Uterus (tissue), 4 donors: ENCODE measurements around the gene DNAJC18. TPM values are rescaled to one million over a fixed set of nuclear protein-coding genes. Genes with fewer than 3 reads are reported as not detected.
"Not testable (repeated sequence)": the region's sequence is repeated elsewhere in the genome, so short reads cannot be mapped to it uniquely, and the experiment has no call there.

Source experiments
- DNase-seq, 2 donors: peaks; one replicate each; pipeline ENCODE4 v3.0.0-alpha.2; 2019 to 2020
- H3K27ac ChIP-seq, 2 donors: fragments of 200-600 bp; sonication (generic); 1 replicate in 1 of 2; 2 replicates in 1 of 2; pipeline ENCODE4 v1.5.1; 2016 to 2018
- H3K27me3 ChIP-seq, 2 donors: fragments of 200-600 bp; sonication (generic); one replicate each; pipeline ENCODE4 v1.5.1; 2018 to 2019; ENCODE audit warnings: control low read depth in 1 of 2
- H3K36me3 ChIP-seq, 2 donors: fragments of 200-600 bp; sonication (generic); one replicate each; pipeline ENCODE4 v1.5.1; 2019; ENCODE audit warnings: control low read depth in 1 of 2
- H3K4me1 ChIP-seq, 2 donors: fragments of 200-600 bp; sonication (generic); one replicate each; pipeline ENCODE4 v1.5.1; 2018 to 2019; ENCODE audit warnings: control low read depth in 1 of 2
- H3K4me3 ChIP-seq, 2 donors: fragments of 200-600 bp; sonication (generic); 1 replicate in 1 of 2; 2 replicates in 1 of 2; pipeline ENCODE4 v1.5.1; 2018 to 2019; ENCODE audit warnings: mild to moderate bottlenecking in 1 of 2
- H3K9me3 ChIP-seq, 2 donors: fragments of 200-600 bp; sonication (generic); one replicate each; pipeline ENCODE4 v1.5.1; 2019; ENCODE audit warnings: control low read depth in 1 of 2
- CTCF ChIP-seq, 4 experiments: fragments of 200-600 bp in 2 of 4; fragments of 450-650 bp in 2 of 4; sonication (generic) in 2 of 4; IDR thresholded peaks; one replicate each; pipeline ENCODE4 v1.5.1; 2016 to 2019; ENCODE audit warnings: antibody characterized with exemption in 4 of 4, mild to moderate bottlenecking in 2 of 4, moderate library complexity in 1 of 4
- POLR2A ChIP-seq, 2 donors: fragments of 450-650 bp; IDR thresholded peaks; one replicate each; pipeline ENCODE4 v1.6.1; 2016; ENCODE audit warnings: antibody characterized with exemption in 2 of 2, mild to moderate bottlenecking in 1 of 2, moderate library complexity in 1 of 2
- intact Hi-C: fragments of 100-400 bp; cut with DNase I; formaldehyde crosslinking; loops from one replicate; pipeline ENCODE4 v1.15.1; 2023; ENCODE audit warnings: low total_unique reads
- total RNA-seq, 4 donors: library from RNA; depleted of rRNA in 3 of 4; stranded (reverse); fragments of >200 nt in 3 of 4; gene quantifications; one replicate each; pipeline versions ENCODE4 v1.1.0 to v1.2.4, GENCODE V29; 2014 to 2023
- donor health status: DM: yes; HTN: yes; CAD: no.

DNAJC18 gene
- 10 to 100 TPM in 2 of 4 donors, 1 to 10 TPM in 2; 3.1 to 21.6 (median 12.6) TPM for total RNA-seq

- Histone ChIP-seq H3K4me1 (no peaks in the 10 kb centered on the region), H3K9me3 (no peaks in the 10 kb centered on the region), H3K36me3 (no peaks in the 10 kb centered on the region), H3K4me3 (peak within 1 kb of the TSS; percentile 87 to 92), H3K27ac (peak within 1 kb of the TSS; percentile 94 to 98), H3K27me3 (no peaks in the 10 kb centered on the region)
- intact Hi-C loops: no loop called here
- TF ChIP-seq POLR2A (IDR thresholded peaks at IDR 0.05): peak in 1 of 2 donors; percentile 38
- TF ChIP-seq CTCF (IDR thresholded peaks at IDR 0.05): peak in 2 of 4 experiments; percentile 17 to 34
- peak; percentile 94 to 95 for DNase-seq
Observed at GRCh38 chr5:139439013-139439903, at the start of gene DNAJC18. DNAJC18 (minus strand) TSS chr5:139439525; CDS start chr5:139439445, 80 bp downstream.

- no peak for TF ChIP-seq POLR2A (IDR thresholded peaks at IDR 0.05)
- TF ChIP-seq CTCF (IDR thresholded peaks at IDR 0.05): no peak
- Histone ChIP-seq H3K27me3 (no peaks in the 10 kb centered on the region), H3K27ac (no peak overlapping the region), H3K4me1 (no peaks in the 10 kb centered on the region), H3K4me3 (no peak overlapping the region), H3K36me3 (no peaks in the 10 kb centered on the region), H3K9me3 (no peaks in the 10 kb centered on the region)
- DNase-seq: no peak
- intact Hi-C loops: no loop called here
Observed at GRCh38 chr5:139488260-139488659, 48.9 kb upstream of the DNAJC18 start.

GRCh38 chr5:139486201-139486600, 46.9 kb upstream of the DNAJC18 start:
- no peaks in the 10 kb centered on the region for H3K36me3 ChIP-seq
- intact Hi-C loops: no loop called here

GRCh38 chr5:139482890-139483208, 43.5 kb upstream of the DNAJC18 start:
- H3K9me3 ChIP-seq, DNase-seq, H3K27me3 ChIP-seq, intact Hi-C loops, H3K36me3 ChIP-seq, H3K4me1 ChIP-seq: not testable (repeated sequence)
- H3K27ac ChIP-seq: peak overlapping the region; percentile 87 to 91
- H3K4me3 ChIP-seq: peak overlapping the region in 1 of 2 donors; percentile 43

More at GRCh38 chr5:139486201-139486600, 46.9 kb upstream of the DNAJC18 start:
- Histone ChIP-seq H3K4me3 (no peak overlapping the region), H3K9me3 (no peaks in the 10 kb centered on the region), H3K27ac (no peak overlapping the region), H3K4me1 (peaks cover 0 to 4% of the 10 kb centered on the region in 2 donors), H3K27me3 (no peaks in the 10 kb centered on the region)
- TF ChIP-seq CTCF (IDR thresholded peaks at IDR 0.05): no peak
- no peak for TF ChIP-seq POLR2A (IDR thresholded peaks at IDR 0.05)
- no peak for DNase-seq

- H3K4me3 ChIP-seq: peak within 1 kb of the TSS; percentile 25 to 43
- peak; percentile 78 to 84 for DNase-seq
- no peaks in the 10 kb centered on the region for H3K27me3 ChIP-seq
- H3K9me3 ChIP-seq: no peaks in the 10 kb centered on the region
- no peak for TF ChIP-seq CTCF (IDR thresholded peaks at IDR 0.05)
- no peak for TF ChIP-seq POLR2A (IDR thresholded peaks at IDR 0.05)
- intact Hi-C loops: no loop called here
- peaks cover 0 to 8% of the 10 kb centered on the region in 2 donors for H3K4me1 ChIP-seq
- H3K27ac ChIP-seq: peak within 1 kb of the TSS; percentile 87 to 91
- H3K36me3 ChIP-seq: no peaks in the 10 kb centered on the region
Observed at GRCh38 chr5:139482050-139482889, 42.9 kb upstream of the DNAJC18 start, which contains the start of gene STING1. STING1 (minus strand) TSS chr5:139482758; CDS start chr5:139481704, 1,054 bp downstream.
